ENCODE data around the gene DCLK1. TPM values are rescaled to one million over a fixed set of nuclear protein-coding genes. Genes with fewer than 3 reads are reported as not detected.
A peak's percentile ranks its signal among the peaks of the same experiment; 100 is the strongest.

The DCLK1 gene
- total and polyA plus RNA-seq, 2 donors (not counting 1 experiment from before 2014, with no cell fraction given) = 0.56 to 6.3 TPM

DNA sequence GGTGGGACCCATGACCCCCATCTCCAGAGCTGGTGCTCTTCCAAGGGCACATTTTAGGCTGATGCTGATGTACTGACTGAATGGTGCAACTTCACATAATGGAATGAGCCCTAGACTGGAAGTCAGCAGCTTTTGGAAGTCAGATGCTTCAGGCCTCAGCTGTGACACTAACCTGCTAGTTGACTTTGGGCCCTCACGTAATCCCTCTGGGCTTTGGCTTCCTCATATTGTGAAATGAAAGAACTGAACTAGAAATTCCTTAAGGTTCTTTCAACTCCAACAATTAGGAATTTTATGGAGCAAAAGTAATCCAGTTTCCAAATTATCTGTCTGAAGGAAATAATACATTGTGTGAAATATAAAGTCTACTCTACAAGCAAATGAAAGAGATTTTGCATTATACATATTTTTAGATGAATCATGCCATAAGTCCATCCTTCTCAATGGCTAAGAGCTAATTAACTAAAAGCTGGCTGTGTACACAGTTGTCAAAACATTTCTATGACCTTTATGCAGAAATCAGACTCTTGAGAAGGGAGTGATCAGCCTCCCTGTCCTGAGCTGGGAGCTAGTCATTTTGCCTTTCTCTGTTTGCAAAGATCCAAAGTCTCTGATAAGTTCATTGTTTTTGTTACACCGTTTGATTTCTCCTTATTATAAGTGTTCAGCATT lies 204.2 kb downstream of the DCLK1 start:
- no peaks in the 10 kb centered on the region for H3K27me3 ChIP-seq (ENCODE audit: control insufficient read depth, insufficient read depth, low read length)
- H3K9ac ChIP-seq (ENCODE audit: insufficient read depth, low read length) = no peak overlapping the region
- H3K4me1 ChIP-seq (ENCODE audit: control insufficient read depth, extremely low read depth, insufficient read depth, low read length) = peaks cover 10% of the 10 kb centered on the region
- H3K9me3 ChIP-seq (ENCODE audit: control insufficient read depth, insufficient read depth, low read depth, low read length) = no peaks in the 10 kb centered on the region
- no peak overlapping the region for H2AFZ ChIP-seq (ENCODE audit: low read length)
- H4K20me1 ChIP-seq (ENCODE audit: control insufficient read depth, extremely low read depth, insufficient read depth, low read length) = no peaks in the 10 kb centered on the region
- TF ChIP-seq, protein P1, sequence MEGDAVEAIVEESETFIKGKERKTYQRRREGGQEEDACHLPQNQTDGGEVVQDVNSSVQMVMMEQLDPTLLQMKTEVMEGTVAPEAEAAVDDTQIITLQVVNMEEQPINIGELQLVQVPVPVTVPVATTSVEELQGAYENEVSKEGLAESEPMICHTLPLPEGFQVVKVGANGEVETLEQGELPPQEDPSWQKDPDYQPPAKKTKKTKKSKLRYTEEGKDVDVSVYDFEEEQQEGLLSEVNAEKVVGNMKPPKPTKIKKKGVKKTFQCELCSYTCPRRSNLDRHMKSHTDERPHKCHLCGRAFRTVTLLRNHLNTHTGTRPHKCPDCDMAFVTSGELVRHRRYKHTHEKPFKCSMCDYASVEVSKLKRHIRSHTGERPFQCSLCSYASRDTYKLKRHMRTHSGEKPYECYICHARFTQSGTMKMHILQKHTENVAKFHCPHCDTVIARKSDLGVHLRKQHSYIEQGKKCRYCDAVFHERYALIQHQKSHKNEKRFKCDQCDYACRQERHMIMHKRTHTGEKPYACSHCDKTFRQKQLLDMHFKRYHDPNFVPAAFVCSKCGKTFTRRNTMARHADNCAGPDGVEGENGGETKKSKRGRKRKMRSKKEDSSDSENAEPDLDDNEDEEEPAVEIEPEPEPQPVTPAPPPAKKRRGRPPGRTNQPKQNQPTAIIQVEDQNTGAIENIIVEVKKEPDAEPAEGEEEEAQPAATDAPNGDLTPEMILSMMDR (conservative IDR thresholded peaks at IDR 0.05 in 1 of 2, IDR thresholded peaks at IDR 0.05 in 1 of 2; ENCODE audit: low read depth in 1 of 2, low read length in 2 of 2) = no peak
- TF ChIP-seq EZH2 (IDR thresholded peaks at IDR 0.05; ENCODE audit: low read length, missing control alignments) = no peak
- peak overlapping the region; percentile 37 for H3K4me2 ChIP-seq (ENCODE audit: extremely low read depth, insufficient read depth, low read length)
- peak overlapping the region; percentile 53 for H3K27ac ChIP-seq (ENCODE audit: insufficient read depth, low read length)
- no peak overlapping the region for H3K4me3 ChIP-seq (replicated peaks in 1 of 4; ENCODE audit: control extremely low read depth in 1 of 4, insufficient read depth in 1 of 4, low read depth in 3 of 4, low read length in 4 of 4)
- peak; percentile 14 to 53 for DNase-seq (ENCODE audit: low read depth in 2 of 2)
- no peaks in the 10 kb centered on the region for H3K79me2 ChIP-seq (ENCODE audit: control insufficient read depth, insufficient read depth, low read length)
- H3K36me3 ChIP-seq (ENCODE audit: control insufficient read depth, insufficient read depth, low read length) = no peaks in the 10 kb centered on the region

DNA sequence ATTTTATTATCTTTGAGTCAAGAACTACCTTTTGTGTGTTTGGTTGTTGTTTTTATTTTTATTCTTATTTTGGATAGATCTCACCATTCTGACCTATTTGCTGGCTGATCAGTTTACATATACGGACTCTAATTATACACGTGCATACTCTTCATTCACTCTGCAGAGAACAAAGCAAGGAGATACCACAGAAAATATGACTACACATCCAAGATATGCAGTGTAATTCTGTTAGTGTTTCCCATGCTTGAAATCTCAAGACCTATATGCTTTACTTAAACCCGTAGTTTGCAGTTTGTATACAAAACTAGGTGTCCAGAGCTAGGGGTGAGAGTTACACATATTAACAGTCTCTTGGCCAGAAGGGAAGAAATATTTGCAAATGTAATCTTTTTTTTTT lies 205.5 kb downstream of the DCLK1 start:
- H3K27ac ChIP-seq (ENCODE audit: insufficient read depth, low read length) = no peak overlapping the region
- no peaks in the 10 kb centered on the region for H3K9me3 ChIP-seq (ENCODE audit: control insufficient read depth, insufficient read depth, low read depth, low read length)
- peak in 1 of 2 donors; percentile 70 for DNase-seq (ENCODE audit: low read depth in 2 of 2)
- no peaks in the 10 kb centered on the region for H3K27me3 ChIP-seq (ENCODE audit: control insufficient read depth, insufficient read depth, low read length)
- no peak overlapping the region for H3K4me3 ChIP-seq (replicated peaks in 1 of 4; ENCODE audit: control extremely low read depth in 1 of 4, insufficient read depth in 1 of 4, low read depth in 3 of 4, low read length in 4 of 4)
- no peaks in the 10 kb centered on the region for H3K36me3 ChIP-seq (ENCODE audit: control insufficient read depth, insufficient read depth, low read length)
- no peaks in the 10 kb centered on the region for H4K20me1 ChIP-seq (ENCODE audit: control insufficient read depth, extremely low read depth, insufficient read depth, low read length)
- H3K9ac ChIP-seq (ENCODE audit: insufficient read depth, low read length) = no peak overlapping the region
- H3K79me2 ChIP-seq (ENCODE audit: control insufficient read depth, insufficient read depth, low read length) = no peaks in the 10 kb centered on the region
- H3K4me1 ChIP-seq (ENCODE audit: control insufficient read depth, extremely low read depth, insufficient read depth, low read length) = peaks cover 10% of the 10 kb centered on the region
- TF ChIP-seq EZH2 (IDR thresholded peaks at IDR 0.05; ENCODE audit: low read length, missing control alignments) = no peak
- TF ChIP-seq, protein P1 (conservative IDR thresholded peaks at IDR 0.05 in 1 of 2, IDR thresholded peaks at IDR 0.05 in 1 of 2; ENCODE audit: low read depth in 1 of 2, low read length in 2 of 2) = no peak
- H2AFZ ChIP-seq (ENCODE audit: low read length) = no peak overlapping the region
- H3K4me2 ChIP-seq (ENCODE audit: extremely low read depth, insufficient read depth, low read length) = no peak overlapping the region

DNA sequence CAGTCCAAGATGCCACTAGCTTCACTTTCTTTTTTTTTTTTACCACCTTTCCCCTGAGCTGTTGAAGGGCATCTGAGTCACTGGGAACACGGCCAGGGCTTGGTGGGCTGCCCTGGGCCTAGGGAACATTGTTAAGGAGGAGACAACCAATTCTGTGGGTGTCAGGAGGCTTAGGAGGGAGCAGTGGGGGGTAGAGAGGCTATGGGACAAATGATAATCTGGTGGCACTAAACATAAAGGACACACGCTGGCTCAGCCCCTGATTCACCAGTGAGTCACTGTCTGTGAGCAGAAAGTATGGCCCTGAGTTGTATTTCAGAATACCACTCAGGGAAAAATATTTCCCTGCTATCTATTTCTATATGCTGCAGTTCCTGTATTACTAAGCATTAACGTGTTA lies 207.8 kb downstream of the DCLK1 start:
- H3K79me2 ChIP-seq (ENCODE audit: control insufficient read depth, insufficient read depth, low read length) = no peaks in the 10 kb centered on the region
- no peak for TF ChIP-seq EZH2 (IDR thresholded peaks at IDR 0.05; ENCODE audit: low read length, missing control alignments)
- TF ChIP-seq, protein P1 (conservative IDR thresholded peaks at IDR 0.05 in 1 of 2, IDR thresholded peaks at IDR 0.05 in 1 of 2; ENCODE audit: low read depth in 1 of 2, low read length in 2 of 2) = no peak
- H3K36me3 ChIP-seq (ENCODE audit: control insufficient read depth, insufficient read depth, low read length) = no peaks in the 10 kb centered on the region
- no peaks in the 10 kb centered on the region for H3K9me3 ChIP-seq (ENCODE audit: control insufficient read depth, insufficient read depth, low read depth, low read length)
- peaks cover 10% of the 10 kb centered on the region for H3K4me1 ChIP-seq (ENCODE audit: control insufficient read depth, extremely low read depth, insufficient read depth, low read length)
- H3K27ac ChIP-seq (ENCODE audit: insufficient read depth, low read length) = no peak overlapping the region
- peak; percentile 17 to 70 for DNase-seq (ENCODE audit: low read depth in 2 of 2)
- no peak overlapping the region for H3K4me3 ChIP-seq (replicated peaks in 1 of 4; ENCODE audit: control extremely low read depth in 1 of 4, insufficient read depth in 1 of 4, low read depth in 3 of 4, low read length in 4 of 4)
- no peak overlapping the region for H3K9ac ChIP-seq (ENCODE audit: insufficient read depth, low read length)
- H3K27me3 ChIP-seq (ENCODE audit: control insufficient read depth, insufficient read depth, low read length) = no peaks in the 10 kb centered on the region
- no peaks in the 10 kb centered on the region for H4K20me1 ChIP-seq (ENCODE audit: control insufficient read depth, extremely low read depth, insufficient read depth, low read length)
- H2AFZ ChIP-seq (ENCODE audit: low read length) = no peak overlapping the region
- H3K4me2 ChIP-seq (ENCODE audit: extremely low read depth, insufficient read depth, low read length) = peak overlapping the region; percentile 33
